Measurements from ENCODE around the gene IGFN1.

DNA sequence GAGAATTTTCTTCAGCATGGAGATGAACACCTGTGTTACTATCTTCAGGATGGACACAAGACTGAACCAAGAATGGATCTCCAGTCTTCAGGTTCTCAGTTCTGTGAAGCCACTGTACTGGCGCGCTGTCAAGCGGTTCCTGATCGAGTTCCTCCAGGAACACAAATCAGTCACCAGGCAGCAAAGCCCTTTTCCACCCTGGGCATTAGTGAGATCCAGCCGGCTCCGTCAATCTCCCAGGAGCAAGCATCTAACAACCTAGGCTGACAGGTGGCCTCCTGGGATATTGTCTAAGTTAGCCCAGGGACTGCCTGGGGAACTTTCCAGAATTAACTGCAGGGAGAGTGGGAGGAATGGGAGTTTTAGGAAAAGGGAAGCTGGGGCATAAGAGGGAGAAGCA is 9.7 kb upstream of the IGFN1 start:
- TF ChIP-seq, protein P1, sequence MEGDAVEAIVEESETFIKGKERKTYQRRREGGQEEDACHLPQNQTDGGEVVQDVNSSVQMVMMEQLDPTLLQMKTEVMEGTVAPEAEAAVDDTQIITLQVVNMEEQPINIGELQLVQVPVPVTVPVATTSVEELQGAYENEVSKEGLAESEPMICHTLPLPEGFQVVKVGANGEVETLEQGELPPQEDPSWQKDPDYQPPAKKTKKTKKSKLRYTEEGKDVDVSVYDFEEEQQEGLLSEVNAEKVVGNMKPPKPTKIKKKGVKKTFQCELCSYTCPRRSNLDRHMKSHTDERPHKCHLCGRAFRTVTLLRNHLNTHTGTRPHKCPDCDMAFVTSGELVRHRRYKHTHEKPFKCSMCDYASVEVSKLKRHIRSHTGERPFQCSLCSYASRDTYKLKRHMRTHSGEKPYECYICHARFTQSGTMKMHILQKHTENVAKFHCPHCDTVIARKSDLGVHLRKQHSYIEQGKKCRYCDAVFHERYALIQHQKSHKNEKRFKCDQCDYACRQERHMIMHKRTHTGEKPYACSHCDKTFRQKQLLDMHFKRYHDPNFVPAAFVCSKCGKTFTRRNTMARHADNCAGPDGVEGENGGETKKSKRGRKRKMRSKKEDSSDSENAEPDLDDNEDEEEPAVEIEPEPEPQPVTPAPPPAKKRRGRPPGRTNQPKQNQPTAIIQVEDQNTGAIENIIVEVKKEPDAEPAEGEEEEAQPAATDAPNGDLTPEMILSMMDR (IDR thresholded peaks at IDR 0.05; ENCODE audit: borderline replicate concordance, extremely low read depth, low read length, poor library complexity, severe bottlenecking), result no peak
- no peak for TF ChIP-seq EZH2 (IDR thresholded peaks at IDR 0.05; ENCODE audit: borderline replicate concordance, low read depth, low read length, severe bottlenecking)
